Subcutaneous adipose tissue (tissue), 4 donors: Measurements from ENCODE around the gene CEMIP. TPM values are rescaled to one million over a fixed set of nuclear protein-coding genes. Genes with fewer than 3 reads are reported as not detected.

Experiments used
- total RNA-seq, 4 donors: library from RNA; depleted of rRNA; stranded (reverse); fragments of >200 nt; gene quantifications; one replicate each; pipeline ENCODE4 v1.1.0, GENCODE V29; 2016
- TF ChIP-seq, protein P1 (sequence below): fragments of 450-650 bp; IDR thresholded peaks from one replicate; pipeline ENCODE4 v1.5.1; 2016; ENCODE audit warnings: low read depth, mild to moderate bottlenecking, control low read depth, antibody characterized with exemption, moderate library complexity

Gene CEMIP
- total RNA-seq, 4 donors from 2014 or later: 0.17 TPM; not detected in 3

DNA sequence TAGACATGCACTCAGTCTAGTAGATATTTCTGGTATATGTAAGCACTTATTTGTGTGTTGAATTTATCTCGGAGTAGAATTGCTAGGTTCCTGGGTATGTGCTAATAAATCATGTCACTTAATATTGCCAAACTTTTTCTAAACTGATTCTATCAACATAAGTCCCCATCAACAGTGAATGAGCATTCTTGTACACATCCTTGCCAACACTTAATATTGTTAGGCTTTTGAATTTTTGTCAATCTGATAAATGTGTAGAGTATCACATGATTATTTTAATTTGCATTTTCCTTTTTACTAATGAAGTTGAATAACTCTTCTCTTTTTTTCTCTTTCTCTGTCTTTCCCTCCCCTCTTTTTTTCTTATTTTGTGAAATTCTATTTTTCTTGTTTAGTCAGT, 33.3 kb upstream of the CEMIP start:
- TF ChIP-seq, protein P1, sequence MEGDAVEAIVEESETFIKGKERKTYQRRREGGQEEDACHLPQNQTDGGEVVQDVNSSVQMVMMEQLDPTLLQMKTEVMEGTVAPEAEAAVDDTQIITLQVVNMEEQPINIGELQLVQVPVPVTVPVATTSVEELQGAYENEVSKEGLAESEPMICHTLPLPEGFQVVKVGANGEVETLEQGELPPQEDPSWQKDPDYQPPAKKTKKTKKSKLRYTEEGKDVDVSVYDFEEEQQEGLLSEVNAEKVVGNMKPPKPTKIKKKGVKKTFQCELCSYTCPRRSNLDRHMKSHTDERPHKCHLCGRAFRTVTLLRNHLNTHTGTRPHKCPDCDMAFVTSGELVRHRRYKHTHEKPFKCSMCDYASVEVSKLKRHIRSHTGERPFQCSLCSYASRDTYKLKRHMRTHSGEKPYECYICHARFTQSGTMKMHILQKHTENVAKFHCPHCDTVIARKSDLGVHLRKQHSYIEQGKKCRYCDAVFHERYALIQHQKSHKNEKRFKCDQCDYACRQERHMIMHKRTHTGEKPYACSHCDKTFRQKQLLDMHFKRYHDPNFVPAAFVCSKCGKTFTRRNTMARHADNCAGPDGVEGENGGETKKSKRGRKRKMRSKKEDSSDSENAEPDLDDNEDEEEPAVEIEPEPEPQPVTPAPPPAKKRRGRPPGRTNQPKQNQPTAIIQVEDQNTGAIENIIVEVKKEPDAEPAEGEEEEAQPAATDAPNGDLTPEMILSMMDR: no peak

DNA sequence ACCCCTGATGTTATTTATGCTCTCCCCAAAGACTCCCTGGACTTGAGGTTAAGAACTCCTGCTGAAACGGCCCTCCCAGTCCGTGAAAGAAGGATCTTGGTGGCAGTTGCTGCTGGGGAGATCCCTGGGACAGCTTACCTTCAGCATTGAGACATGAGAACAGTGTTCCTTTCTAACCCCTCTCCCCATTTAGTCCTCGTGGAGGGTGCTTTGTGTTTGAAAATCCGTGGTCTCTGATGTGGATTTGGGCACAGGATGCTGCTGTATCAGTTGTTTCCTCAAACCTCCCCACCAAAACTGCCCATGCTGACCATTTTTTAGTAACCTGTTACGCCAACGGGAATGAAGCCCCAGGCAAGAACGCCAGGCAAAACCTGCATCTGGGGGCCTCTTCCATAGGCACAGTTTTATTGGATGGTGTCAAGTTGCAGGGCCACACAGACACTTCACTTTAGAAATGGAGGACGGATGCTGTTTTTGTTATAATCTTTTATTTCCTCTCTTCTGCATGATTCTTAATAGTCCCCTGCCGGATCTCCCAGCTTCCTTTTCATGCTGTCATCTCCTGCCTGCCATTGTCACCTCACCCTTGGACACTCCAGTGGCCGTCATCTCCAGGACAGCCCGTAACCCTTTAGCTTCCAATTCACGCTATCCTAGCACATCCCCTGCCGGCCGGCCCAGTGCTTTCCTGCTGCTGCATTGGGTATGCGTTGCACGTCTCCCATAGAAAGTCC, 31.7 kb upstream of the CEMIP start:
- TF ChIP-seq, protein P1: no peak

DNA sequence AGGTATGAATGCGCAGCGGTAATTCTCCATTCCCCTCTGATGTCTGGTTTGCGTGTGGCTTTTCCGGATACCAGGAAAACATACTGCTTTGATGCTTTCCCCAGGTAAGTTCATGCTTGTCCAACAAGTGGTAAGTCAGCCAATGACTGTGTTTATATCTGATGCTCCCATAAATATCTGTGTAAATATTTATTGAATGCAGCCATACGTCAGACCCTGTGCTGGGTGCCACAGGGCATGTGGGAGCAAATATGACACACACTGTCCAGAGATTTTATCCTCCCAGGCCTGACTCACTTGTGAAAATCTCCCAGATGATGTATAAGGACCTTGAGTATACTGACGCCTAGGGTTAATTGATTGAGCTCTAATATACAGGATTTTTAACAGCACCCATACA, 29.6 kb upstream of the CEMIP start:
- TF ChIP-seq, protein P1: no peak

DNA sequence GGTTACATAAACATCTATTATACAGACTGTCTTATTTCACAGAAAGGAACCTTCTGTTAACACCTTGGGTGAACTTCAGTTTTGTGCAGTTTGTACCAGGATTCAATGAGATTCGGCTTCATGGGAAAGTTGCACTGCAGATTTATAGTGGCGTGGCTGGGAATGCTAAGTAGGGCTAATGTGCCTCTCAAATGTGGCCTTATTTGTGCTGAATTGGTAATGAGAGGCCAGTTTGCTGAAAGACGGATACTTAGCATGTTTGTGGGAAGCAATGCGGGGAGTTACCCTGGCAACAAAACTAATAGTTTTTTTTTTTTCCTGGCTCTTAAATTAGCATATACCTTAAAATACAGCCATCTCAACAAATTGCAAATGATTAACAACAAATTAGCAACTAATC, 28.6 kb upstream of the CEMIP start:
- TF ChIP-seq, protein P1: no peak

DNA sequence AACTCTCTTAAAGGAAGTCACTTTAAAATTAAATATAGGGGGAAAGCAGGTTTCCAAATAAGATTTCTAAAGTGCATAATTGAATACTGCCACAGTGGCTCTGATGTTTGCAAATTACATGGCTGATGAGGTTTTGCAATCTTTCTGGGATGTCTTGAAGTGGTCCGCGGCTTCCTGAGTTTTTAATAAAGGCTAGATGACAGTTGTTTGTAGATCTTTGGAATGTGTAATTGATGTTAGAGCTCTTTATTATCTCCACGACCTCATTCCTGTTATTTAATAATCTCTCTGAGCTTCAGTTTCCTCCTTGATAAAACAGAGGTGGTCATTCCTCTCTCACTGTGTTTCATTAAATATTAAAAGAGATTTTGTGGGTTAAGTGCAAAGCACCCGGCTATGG, 27.0 kb upstream of the CEMIP start:
- TF ChIP-seq, protein P1: no peak

DNA sequence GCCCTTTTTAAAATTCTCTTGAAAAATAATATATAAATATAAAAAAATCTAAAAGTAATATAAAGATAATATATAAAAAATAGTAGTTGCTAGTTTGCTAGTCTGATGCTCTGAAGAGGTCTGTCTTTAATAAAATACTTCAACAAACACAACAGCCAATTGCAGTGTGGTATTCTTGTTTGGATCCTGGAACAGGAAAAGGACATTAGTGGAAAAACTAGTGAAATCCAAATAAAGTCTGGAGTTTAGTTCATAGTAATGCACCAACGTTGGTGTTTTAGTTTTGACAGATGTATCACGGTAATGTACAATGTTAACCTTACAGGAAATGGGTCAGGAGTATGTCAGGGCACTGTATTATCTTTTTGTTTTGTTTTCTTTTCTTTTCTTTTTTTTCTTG, 26.0 kb upstream of the CEMIP start:
- TF ChIP-seq, protein P1: no peak

DNA sequence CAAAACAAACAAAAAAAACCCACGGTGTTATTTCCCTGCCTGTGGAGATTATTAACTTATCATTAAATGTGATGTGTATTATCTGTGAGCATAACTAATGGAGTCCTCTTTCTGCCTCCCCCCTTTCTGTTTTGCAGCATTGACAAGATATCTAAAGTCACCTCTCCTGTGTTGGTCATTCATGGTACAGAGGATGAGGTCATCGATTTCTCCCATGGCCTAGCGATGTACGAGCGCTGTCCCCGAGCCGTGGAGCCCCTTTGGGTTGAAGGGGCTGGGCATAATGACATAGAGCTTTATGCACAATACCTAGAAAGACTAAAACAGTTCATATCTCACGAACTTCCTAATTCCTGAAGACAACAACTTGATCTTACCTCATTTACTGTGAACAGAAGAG, 25.2 kb upstream of the CEMIP start:
- TF ChIP-seq, protein P1: no peak
